Occipital lobe (tissue), 2 donors: ENCODE measurements around the gene MCRIP2. TPM values are rescaled to one million over a fixed set of nuclear protein-coding genes. Genes with fewer than 3 reads are reported as not detected.

Experiments
- DNase-seq: peaks from one replicate; lab custom pipeline; 2025; lab: John Stamatoyannopoulos, UW
- total RNA-seq: library from RNA; depleted of rRNA; stranded (reverse); fragments of >200 nt; gene quantifications from one replicate; pipeline ENCODE4 v1.2.3, GENCODE V29; 2014

The MCRIP2 gene
- total RNA-seq, 1 donor from 2014 or later = 8.9 TPM

DNA sequence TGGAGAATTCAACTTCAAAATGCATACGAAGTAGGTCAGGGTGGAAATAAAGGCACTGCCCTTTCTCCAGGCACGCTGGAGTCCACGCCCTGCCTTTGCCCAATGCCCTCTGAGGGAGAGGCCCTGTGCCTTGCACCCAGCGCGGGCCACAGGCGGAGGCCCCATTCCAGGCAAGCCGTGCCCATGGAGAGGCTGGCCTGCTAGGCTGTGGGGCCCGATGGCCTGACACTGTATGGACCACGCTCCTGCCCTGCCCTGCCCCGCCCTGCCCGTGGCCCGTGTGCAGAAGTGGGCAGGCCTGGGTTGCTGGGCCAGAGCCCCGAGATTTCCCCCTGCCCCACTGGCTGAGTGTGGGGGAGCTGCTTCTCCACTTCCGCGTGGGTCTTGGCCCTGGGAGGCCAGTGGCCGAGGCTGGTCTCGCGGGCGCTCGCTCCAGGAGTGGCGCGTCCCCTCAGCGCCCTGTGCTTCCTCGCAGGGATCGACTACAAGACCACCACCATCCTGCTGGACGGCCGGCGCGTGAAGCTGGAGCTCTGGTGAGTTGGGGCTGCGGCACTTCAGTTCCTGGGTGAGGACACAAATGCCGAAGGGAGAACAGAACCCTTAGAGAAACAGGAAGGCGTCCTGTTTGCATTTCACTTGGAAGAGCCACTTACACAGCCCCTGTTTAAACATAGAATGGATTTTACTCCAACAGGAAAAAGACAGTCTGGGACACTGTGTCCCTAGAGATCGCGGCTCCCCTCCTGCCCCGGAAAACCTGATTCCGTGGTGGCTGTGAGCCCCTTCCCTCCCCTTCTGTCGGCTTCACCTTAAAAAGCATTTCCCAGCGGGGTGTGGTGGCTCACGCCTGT is 24.7 kb upstream of the MCRIP2 start:
- DNase-seq = no peak

DNA sequence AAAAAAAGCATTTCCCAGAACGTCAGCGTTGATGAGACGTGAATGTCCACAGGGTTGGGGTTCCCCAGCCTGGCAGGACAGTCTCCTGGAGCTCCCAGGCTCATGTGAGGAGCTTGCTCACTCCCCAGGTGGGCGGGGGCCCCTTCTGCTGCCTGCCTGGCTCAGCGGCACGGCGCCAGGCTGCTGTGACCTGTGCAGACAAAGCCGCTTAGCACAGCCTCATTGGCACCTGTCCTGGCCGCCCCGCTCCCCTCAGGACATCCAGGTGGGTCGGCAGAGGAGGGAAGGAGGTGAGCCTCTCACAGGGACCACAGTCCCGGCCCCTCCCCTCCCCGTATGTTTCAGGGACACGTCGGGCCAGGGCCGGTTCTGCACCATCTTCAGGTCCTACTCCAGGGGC is 23.8 kb upstream of the MCRIP2 start:
- DNase-seq = no peak

DNA sequence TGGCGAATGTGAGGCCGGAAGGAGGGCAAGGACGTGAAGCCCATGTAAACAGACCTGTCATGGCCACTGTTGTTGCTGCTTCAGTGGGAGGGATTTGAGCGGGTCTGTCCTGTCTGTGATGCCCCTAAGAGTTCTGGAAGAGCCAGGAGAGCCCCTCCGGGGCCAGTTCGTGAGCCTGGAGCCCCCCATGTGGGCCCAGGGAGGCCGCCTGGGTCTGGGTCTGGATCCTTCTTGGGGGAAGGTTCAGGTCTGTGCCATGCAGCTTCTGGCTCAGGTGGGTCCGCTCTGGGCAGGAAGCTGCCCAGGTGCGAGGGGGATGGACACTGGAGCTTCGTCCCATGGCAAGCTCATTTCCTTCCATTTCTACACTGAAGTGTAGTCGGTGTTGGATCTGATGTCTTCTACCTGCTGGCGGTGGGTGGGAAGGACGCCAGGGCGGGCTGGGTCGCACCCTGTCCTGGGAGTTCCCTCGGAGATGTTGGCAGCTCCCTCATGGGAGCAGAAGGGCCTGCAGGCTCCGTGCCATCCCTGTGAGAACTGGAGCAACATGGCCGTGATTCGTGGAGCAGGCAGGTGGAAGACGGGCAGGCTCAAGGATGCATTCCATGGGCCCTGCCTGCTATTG is 22.0 kb upstream of the MCRIP2 start:
- no peak for DNase-seq

DNA sequence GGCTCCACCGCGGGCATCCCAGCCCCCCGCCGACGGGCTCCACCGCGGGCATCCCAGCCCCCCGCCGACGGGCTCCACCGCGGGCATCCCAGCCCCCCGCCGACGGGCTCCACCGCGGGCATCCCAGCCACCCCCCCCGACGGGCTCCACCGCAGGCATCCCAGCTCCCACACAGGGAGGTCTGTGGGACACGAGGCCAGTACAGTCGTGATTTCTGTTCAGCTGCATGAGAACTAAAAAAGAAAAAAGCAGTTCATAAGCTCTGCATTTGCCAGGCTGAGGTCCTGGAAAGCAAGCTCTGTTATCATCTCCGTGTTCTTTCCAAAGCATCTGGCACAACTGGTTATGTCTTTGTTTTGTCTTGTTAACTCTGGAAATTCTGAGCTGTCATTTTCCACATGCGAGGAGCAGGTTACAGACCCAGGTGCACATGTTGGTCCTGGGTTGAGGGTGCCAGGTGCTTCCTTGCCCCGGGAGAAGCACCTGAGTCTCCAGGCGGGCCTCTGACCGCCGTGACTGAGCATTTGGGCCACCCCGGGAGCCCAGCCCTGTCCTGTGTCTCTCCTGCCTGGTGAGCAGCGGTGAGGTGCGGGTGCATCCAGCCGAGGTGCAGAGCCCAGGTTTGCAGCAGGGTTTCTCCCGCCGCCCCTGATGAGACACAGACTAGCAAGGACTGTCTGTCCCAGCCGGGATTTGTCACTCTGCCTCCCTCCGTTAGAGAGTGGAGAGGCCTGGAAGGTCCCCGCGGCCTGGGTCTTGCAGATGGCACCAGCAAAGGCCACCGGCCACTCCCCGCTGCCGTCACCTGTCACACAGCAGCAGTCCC is 20.7 kb upstream of the MCRIP2 start:
- DNase-seq = no peak

DNA sequence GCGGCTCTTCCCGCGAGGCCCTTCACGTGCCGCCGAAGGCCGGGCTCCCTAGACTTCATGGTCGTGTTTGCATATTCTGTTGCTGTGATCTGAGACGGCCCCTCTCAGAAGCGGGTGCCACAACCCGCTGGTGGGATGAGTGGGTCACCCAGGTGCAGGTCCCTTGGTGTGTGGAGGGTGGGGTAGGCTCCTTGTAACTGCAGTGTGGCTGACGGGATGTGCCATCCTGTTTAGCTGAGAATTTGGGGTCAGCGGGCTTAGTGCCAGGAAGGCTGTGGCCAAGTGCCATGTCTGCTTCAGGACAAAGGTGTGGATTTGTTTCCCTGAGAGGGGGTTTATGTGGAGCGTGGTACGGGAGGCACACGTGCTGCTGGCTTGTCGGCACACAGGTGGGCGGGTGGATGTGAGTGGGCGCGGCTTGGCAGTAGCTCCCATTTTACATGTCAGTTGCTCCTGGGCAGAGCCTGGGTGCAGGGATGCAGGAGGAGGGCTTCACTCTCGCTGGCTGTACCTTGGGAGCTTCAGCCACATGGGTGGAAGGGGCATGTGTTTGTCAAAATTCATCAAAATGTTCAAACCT is 20.0 kb upstream of the MCRIP2 start:
- DNase-seq = no peak

DNA sequence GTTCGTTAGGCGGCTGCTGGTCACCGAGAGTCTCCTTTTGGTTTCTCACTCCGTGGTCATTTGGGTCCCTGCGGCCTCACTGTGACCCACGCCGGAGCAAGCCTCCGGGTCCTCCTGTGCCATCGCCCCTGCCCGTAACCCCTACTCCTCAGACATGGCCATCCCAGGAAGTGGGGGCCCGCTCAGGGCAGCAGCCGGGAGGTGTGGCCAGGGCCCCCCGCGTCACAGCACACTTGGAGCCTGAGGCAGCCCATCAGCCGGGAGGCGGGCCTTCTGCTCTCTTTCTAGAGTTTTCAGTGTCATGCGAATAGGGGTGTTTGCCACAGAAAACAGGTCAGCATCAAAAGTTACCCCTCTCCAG is 18.7 kb upstream of the MCRIP2 start:
- no peak for DNase-seq

DNA sequence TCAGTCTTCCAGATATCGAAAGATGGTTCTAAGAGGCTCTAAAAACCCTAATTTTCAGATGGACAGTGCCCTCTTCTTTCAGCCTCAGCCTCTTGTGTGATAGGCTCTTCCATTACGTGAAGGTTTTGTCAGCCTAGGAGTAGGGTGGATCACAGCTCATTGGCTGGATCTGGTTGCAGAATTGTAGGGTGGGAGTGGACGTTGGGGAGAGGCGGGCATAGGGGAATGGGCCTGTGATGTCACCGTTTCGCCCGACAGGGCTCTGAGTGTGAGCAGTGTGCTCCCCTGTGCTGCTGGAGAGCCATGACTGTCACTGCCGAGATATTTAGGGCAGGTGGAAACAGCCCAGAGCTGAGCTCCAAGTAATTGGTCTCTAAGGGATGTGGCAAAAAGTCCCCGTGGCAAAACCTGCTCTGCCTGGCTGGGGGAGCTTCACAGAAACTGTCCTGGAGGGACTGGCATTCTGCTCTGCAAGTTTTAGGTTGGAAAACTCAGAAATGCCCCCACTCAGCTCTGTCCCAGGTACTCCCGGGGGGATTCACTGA is 17.0 kb upstream of the MCRIP2 start:
- no peak for DNase-seq

DNA sequence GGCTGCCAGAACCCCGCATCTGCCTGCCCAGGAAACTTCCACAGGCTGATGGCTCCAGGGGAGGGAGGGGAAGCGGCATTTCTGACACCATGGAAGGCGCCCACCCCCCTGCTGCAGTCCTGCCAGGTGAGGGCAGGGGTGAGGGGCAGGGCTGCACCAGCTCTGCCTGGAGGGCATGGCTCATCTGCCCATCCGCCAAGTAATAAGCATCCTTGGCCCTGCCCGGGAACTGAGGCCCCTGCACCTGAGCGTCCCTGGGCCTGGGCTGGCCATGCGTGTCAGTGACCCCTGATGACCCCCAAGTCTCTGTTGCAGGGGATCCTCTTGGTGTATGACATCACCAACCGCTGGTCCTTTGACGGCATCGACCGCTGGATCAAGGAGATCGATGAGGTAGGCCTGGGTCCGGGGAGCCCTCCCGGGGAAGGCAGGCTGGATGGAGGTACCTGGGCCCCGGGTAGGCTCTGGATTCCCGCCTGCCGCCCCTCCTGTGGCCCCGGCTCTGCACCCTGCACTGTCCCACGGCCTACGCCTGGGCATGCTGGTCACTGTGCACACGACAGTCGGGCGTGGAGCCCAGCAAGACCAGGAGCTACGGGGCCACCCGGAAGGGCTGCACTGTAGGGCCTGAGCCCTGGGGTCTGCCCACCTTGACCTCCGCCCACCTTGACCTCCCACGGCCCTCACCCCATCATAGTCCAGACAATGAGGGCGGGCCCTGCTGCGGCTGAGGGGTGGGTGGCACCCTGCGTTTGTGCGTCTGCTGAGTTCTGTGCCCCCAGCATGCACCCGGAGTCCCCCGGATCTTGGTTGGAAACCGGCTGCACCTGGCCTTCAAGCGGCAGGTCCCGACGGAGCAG is 16.3 kb upstream of the MCRIP2 start:
- DNase-seq = no peak

DNA sequence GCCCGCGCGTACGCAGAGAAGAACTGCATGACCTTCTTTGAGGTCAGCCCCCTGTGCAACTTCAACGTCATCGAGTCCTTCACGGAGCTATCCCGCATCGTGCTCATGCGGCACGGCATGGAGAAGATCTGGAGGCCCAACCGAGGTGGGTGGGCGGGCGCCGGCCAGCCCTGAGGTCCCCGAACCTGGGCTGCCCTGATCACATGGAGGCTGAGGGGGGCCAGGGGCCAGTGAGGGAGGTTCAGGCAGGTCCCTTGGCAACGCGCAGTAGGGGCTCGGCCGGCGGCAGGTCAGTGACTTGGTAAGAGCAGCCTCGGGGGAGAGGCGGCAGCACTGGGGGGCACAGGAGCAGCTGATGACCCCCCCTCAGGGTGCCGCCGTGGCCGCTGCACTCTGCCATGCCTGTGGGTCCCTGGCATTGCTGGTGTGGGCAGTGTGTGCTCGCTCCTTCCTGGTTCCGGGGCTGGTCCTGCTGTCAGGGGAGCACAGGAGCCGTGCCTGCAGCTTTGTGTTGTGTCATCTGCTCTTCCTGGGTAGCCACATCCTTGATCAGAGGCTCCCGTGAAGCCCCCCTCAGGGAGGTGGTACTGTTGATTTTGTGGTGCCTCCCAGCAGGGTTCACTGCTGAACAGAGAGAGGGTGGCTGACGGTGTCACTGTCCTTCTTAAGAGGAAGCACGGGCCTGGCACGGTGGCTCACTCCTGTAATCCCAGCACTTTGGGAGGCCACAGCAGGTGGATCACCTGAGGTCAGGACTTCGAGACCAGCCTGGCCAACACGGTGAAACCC is 15.5 kb upstream of the MCRIP2 start:
- DNase-seq = no peak

DNA sequence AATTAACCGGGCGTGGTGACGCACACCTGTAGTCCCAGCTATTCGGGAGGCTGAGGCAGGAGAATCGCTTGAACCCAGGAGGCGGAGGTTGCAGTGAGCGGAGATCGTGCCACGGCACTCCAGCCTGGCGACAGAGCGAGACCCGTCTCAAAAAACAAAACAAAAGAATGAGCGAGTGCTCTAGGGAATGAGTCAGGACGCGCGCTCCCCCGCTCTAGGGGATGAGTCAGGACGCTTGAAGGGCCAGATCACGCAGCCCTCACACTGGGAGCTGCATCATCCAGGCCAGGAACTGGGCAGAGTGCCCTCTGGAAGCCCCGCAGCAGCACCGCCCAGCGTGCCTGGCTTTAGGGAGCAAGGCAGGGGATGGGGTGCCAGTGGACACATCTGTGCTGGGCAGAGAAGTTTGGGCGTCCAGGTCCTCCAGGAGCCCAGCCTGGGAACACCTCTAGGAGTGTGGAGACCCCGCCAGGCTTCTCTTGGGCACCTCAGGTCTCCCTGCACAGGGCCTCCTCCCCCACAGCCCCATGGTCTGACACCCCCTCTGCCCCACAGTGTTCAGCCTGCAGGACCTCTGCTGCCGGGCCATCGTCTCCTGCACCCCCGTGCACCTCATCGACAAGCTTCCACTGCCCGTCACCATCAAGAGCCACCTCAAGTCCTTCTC is 14.7 kb upstream of the MCRIP2 start:
- DNase-seq = peak; percentile 53

DNA sequence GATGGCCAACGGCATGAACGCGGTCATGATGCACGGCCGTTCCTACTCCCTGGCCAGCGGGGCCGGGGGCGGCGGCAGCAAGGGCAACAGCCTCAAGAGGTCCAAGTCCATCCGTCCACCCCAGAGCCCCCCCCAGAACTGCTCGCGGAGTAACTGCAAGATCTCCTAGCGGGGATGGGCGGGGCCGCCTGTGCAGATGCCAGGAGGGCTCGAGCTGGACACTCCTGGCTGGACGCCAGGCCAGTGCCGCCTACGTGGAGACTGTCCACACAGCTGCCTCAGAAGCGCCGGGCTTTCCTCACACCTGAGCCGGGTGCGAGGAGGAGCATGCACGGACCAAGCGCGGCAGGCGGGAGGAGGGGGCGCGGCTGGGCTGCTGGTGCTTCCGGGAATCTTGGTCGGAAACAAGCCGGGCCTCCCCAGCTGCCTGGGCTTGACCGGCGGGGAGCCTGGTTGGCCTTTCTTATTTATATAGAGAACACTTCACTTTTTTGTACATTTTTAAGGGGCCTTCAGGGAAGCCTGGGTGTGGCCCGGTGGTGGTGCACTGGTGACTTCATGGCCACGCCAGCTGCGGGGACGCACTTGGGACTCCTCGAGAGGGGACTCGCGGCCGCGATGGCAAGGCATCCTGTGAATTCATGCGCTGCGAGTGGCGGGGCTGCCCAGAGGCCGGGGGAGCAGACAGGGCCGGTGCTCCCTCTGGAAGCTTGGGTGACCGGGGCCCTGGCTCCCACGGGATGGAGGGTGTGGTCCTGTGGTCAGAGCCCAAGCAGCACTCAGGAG is 14.0 kb upstream of the MCRIP2 start:
- no peak for DNase-seq

DNA sequence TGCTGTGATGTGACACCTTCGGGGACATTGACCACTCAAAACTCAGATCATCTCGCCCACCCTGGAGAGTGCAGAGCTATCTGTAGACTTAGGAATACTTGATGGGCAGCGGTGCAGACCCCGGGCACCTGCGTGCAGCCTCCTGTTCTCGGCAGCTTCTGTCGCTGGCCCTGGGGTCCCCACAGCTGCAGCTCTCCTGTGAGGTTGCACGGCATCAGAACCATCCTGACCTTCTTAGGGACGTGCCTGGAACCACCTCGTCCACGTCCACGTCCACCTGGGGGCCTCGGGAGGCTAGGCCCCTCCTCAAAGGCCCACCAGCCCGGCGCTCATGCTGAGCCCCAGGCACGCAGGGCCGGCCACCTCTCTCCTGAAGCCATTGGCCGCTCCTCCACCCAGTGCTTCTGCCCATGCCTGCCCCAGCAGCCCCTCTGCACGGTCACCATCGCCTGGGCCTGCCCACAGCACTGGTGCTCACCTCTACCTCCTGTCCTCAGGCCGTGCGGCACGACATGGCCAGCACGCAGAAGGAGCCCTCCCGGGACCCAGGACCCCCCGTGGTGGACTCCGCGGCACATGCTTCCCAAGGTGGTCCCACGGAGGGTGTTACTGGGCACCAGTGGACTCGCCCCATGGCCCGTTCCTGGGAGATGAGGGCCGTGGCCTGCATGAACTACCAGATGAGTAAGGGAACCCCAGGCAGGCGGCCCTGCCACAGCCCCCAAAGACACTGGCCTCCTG is 13.1 kb upstream of the MCRIP2 start:
- no peak for DNase-seq

DNA sequence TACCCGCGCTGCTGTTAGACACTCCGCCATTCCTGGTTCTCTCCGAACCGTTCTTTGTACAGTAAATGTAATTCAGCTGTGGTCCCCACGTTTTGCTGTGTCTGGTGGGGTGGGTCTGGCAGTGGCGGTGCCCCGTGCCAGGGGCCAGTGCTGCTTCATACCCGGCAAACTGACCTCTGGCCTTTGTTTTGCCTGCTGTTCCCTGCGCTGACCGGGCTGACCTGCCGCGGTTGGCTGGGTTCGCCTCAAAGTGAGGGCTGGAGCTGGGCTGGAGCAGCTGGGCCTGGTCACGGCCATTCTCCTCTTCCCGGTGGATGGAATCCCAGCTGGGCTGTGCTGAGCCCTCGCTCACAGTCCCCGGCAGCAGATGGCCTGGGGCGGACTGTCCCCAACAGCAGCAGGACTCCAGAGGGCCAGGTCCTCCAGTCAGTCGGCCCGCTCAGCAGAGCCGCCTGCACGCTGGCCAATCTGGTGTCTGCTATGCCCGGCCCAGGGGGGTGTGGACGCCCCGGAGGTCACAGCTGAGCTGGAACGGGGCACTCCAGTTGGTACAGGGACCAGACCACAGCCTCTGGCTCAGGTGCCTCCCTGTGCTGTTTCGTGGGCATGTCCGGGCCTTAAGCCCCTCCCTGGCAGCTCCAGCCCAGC is 12.3 kb upstream of the MCRIP2 start:
- DNase-seq = no peak

DNA sequence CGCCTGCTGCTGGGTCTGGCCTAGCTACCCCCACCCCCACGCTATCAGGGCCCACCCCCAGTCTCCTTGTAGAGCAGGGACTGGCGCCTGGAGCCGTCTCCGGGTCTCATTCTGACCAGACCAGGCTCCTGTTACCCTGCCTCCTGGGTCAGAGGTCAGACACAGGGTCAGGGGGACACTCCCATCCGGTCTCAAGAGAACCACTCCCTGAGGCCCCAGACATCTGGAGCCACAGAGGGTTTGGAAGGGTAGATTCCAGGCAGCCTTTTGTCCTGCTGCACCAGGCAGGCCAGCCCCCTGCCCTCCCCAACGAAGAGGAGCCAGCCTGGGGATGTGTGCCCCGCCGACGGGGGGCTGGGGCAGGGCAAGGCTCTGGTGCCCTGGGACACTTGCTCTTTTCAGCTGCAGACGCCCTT is 11.8 kb upstream of the MCRIP2 start:
- no peak for DNase-seq

DNA sequence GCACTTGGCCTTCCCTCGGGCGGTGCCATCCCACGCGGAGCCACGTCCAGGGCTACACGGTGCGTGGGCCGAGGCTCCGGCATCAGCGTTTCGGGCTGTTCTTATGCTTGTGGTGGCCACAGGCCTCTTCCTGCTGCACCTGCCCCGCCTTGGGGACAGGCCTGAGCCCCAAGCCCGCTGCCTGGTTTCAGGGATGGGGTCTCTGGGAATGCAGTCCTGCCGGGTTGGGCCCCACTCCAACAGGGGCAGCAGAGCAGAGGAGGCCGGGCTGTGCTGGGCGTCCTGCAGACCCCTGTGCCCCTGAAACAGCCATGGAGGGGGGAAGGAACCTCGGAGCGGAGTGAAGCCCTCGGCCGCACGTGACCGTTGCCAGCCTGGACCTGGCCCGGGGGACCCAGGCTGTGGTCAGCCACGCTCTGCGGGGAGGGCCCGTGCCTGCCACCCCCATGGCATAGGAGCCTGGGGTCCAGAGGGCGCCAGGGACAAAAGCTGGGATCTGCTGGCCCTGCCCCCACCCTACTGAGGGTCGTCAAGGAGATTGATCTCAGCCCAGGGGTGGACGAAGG is 11.3 kb upstream of the MCRIP2 start:
- no peak for DNase-seq

DNA sequence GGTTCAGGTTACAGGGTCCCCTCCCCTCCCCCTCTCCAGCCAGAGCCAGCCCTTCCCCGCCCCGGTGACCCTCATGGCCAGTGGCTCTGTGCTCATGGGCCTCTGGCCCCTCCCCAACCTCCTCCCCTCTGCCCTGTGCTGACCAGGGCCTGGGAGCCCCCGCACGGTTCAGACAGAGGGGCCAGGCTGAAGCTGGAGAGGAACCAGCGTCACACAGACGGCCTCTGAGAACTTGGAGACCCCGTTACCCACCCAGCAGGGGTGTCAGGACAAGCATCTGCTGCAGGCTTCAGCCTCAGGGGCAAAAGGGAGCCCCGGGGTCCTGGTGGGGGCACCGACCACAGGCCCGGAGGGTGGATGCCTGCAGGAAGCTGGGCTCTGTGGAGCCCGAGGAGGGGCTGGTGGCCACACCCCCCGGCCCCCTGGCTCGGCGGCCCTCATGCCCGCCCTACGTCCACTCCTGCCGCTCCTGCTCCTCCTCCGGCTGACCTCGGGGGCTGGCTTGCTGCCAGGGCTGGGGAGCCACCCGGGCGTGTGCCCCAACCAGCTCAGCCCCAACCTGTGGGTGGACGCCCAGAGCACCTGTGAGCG is 10.7 kb upstream of the MCRIP2 start, which contains the start of gene WFIKKN1:
Gene WFIKKN1 (plus strand): TSS at position 171 of the 591 bp plus-strand sequence. CDS start 269 bp downstream, at position 440.
- no peak for DNase-seq
